K562 (cell line): ENCODE measurements around the gene ZNHIT2. TPM values are rescaled to one million over a fixed set of nuclear protein-coding genes. Genes with fewer than 3 reads are reported as not detected.

Source experiments
- ATAC-seq: fragments of 200-7000 bp; cut with Tn5 transposase; 3 replicates; pipeline ENCODE4 v1.9.1; 2020; ENCODE audit warnings: moderate library complexity
- BruUV-seq: library from RNA; stranded (reverse); fragments of 400-500 nt; replicated peaks from 2 replicates; lab custom pipeline; 2021; lab: Mats Ljungman, UMichigan
- CTCF ChIA-PET: fragments of 300-600 bp; formaldehyde crosslinking; extraction: SDS; loops from one replicate; lab custom pipeline; 2021; ENCODE audit warnings: low intra/inter-chr PET ratio; lab: Yijun Ruan, JAX
- POLR2A ChIA-PET: fragments of 300-600, 350-650 bp; sonication (Branson Sonifier 250); formaldehyde crosslinking; extraction: SDS; loops from one replicate; lab custom pipeline; 2021; ENCODE audit warnings: antibody characterized with exemption, inconsistent platforms; lab: Yijun Ruan, JAX
- DNase-seq, 4 experiments: peaks; one replicate each; pipeline versions ENCODE4 v3.0.0 to v3.0.0-alpha.2; 2011 to 2018; ENCODE audit warnings: low spot score in 3 of 4, mixed read lengths in 3 of 4; ENCODE audit errors: extremely low read depth in 1 of 4
- FAIRE-seq: peaks from 2 replicates; lab custom pipeline; 2011; peaks lifted over from hg19 to GRCh38; lab: Jason Lieb, UNC
- H2AFZ ChIP-seq: 2 replicates; pipeline ENCODE4 v1.6.0; 2011; ENCODE audit warnings: low read depth, low read length, control low read depth, inconsistent platforms
- H3K27ac ChIP-seq: fragments of 200-600 bp; 3 replicates; pipeline ENCODE4 v1.8.0; 2011; ENCODE audit warnings: low read depth, mild to moderate bottlenecking, control low read depth, inconsistent platforms, low read length, moderate library complexity, mixed read lengths; ENCODE audit errors: extremely low read depth
- H3K27me3 ChIP-seq, 2 experiments: fragments of 300-600 bp in 1 of 2; 2 replicates in 1 of 2; 3 replicates in 1 of 2; pipeline versions ENCODE4 v1.6.0 to v1.8.0; 2011; ENCODE audit warnings: inconsistent platforms in 2 of 2, low read length in 2 of 2, mild to moderate bottlenecking in 1 of 2, mixed read lengths in 1 of 2, moderate library complexity in 1 of 2; ENCODE audit not compliant: control insufficient read depth in 2 of 2, insufficient read depth in 2 of 2
- H3K36me3 ChIP-seq: fragments of 300-600 bp; 3 replicates; pipeline ENCODE4 v1.8.0; 2011; ENCODE audit warnings: mild to moderate bottlenecking, low read length, inconsistent platforms; ENCODE audit not compliant: control insufficient read depth, insufficient read depth
- H3K4me1 ChIP-seq, 2 experiments: fragments of 200-600 bp in 1 of 2; replicated peaks in 1 of 2; 2 replicates in 1 of 2; 3 replicates in 1 of 2; pipeline versions ENCODE4 v1.5.1 to v1.8.0; 2011; ENCODE audit warnings: inconsistent platforms in 2 of 2, low read length in 2 of 2, mild to moderate bottlenecking in 1 of 2, mixed read lengths in 1 of 2, moderate library complexity in 1 of 2; ENCODE audit not compliant: control insufficient read depth in 2 of 2, insufficient read depth in 2 of 2
- H3K4me2 ChIP-seq: 2 replicates; pipeline ENCODE4 v1.6.1; 2011; ENCODE audit warnings: low read length, control low read depth, inconsistent platforms, mixed read lengths; ENCODE audit not compliant: insufficient read depth
- H3K4me3 ChIP-seq: fragments of 200-600 bp; sonication (generic), shearing (Covaris generic); 2 replicates; pipeline ENCODE4 v1.5.1; 2016; ENCODE audit warnings: control low read depth, inconsistent platforms
- H3K79me2 ChIP-seq: fragments of 200-600 bp; 3 replicates; pipeline ENCODE4 v1.8.0; 2011; ENCODE audit warnings: low read length, inconsistent platforms; ENCODE audit not compliant: control insufficient read depth, insufficient read depth
- H3K9ac ChIP-seq, 2 experiments: 2 replicates each; pipeline versions ENCODE4 v1.6.0 to v1.6.1; 2011; ENCODE audit warnings: low read depth in 2 of 2, low read length in 2 of 2, control low read depth in 1 of 2, inconsistent platforms in 1 of 2, mild to moderate bottlenecking in 1 of 2, mixed read lengths in 1 of 2; ENCODE audit not compliant: insufficient read depth in 1 of 2
- H3K9me1 ChIP-seq: one replicate; pipeline ENCODE4 v1.6.0; 2011; ENCODE audit warnings: inconsistent platforms, mild to moderate bottlenecking, low read length, moderate library complexity; ENCODE audit not compliant: control insufficient read depth, insufficient read depth
- H3K9me3 ChIP-seq: replicated peaks from 2 replicates; pipeline ENCODE4 v1.5.1; 2011; ENCODE audit warnings: low read depth, low read length, inconsistent platforms; ENCODE audit not compliant: control insufficient read depth, insufficient read depth
- H4K20me1 ChIP-seq: replicated peaks from 2 replicates; pipeline ENCODE4 v1.6.1; 2011; ENCODE audit warnings: low read length, inconsistent platforms, mixed read lengths; ENCODE audit not compliant: control insufficient read depth, insufficient read depth
- ATF1 ChIP-seq, 2 experiments: fragments of 450-650 bp in 1 of 2; IDR thresholded peaks; 2 replicates each; pipeline ENCODE4 v1.6.1; 2016; ENCODE audit warnings: missing compliant biosample characterization in 1 of 2, missing genetic modification characterization in 1 of 2
- BRF1 ChIP-seq: IDR thresholded peaks from 3 replicates; pipeline ENCODE4 v1.6.1; 2011; ENCODE audit warnings: borderline replicate concordance, mild to moderate bottlenecking; ENCODE audit not compliant: insufficient read length; ENCODE audit errors: extremely low read depth
- EHMT2 ChIP-seq: fragments of 450-650 bp; IDR thresholded peaks from 2 replicates; pipeline ENCODE4 v1.6.1; 2018; ENCODE audit warnings: antibody characterized with exemption
- GTF2A2 ChIP-seq: IDR thresholded peaks from 2 replicates; pipeline ENCODE4 v1.6.1; 2016; ENCODE audit warnings: mild to moderate bottlenecking, missing genetic modification characterization, missing compliant biosample characterization
- KLF10 ChIP-seq: fragments of 250-450 bp; sonication (Bioruptor Pico); IDR thresholded peaks from 2 replicates; pipeline ENCODE4 v1.6.1; 2021; ENCODE audit warnings: matching md5 sums
- POLR2G ChIP-seq: fragments of 200-400 bp; formaldehyde crosslinking; IDR thresholded peaks from 2 replicates; pipeline ENCODE4 v1.6.1; 2017; ENCODE audit warnings: low read depth, mild to moderate bottlenecking, antibody characterized with exemption, low read length, moderate library complexity
- RBFOX2 ChIP-seq: fragments of 200-400 bp; formaldehyde crosslinking; IDR thresholded peaks from 2 replicates; pipeline ENCODE4 v1.6.1; 2017; ENCODE audit warnings: low read depth, mild to moderate bottlenecking, low read length, moderate library complexity
- SMARCA4 ChIP-seq: fragments of 450-650 bp; IDR thresholded peaks from 2 replicates; pipeline ENCODE4 v1.6.1; 2016
- TARDBP ChIP-seq: fragments of 450-650 bp; IDR thresholded peaks from 2 replicates; pipeline ENCODE4 v1.6.1; 2016
- ZNF584 ChIP-seq: fragments of 200-800 bp; sonication (Bioruptor generic); IDR thresholded peaks from 2 replicates; pipeline ENCODE4 v1.6.1; 2016; ENCODE audit warnings: low read depth, mild to moderate bottlenecking, missing genetic modification characterization, missing compliant biosample characterization
- ZNF696 ChIP-seq: fragments of 250-450 bp; sonication (Bioruptor Pico); conservative IDR thresholded peaks from 2 replicates; pipeline ENCODE4 v1.4.0; 2020; ENCODE audit warnings: mild to moderate bottlenecking, moderate library complexity
- WGBS: fragments of 100-300 bp; shearing (Covaris generic); methylation state at CpG from one replicate; pipeline ENCODE4 v1.1.6; 2016; ENCODE audit warnings: low coverage, mixed read lengths; ENCODE audit not compliant: insufficient coverage; ENCODE audit errors: missing lambda C conversion rate; 5-methylcytosine and 5-hydroxymethylcytosine counted together
- in situ Hi-C: fragments of 300-500 bp; cut with MboI; formaldehyde crosslinking; loops from 4 replicates; pipeline ENCODE4 v1.15.0; 2018; ENCODE audit warnings: inconsistent platforms, mixed read lengths
- intact Hi-C: fragments of 100-400 bp; cut with micrococcal nuclease; formaldehyde crosslinking; loops from 2 replicates; pipeline ENCODE4 v1.14.2; 2022
- polyA plus RNA-seq, 8 experiments: library from polyadenylated mRNA; depleted of rRNA in 4 of 8; stranded (reverse) in 5 of 8; unstranded in 3 of 8; fragments of >200 nt; fragmentation: Nextera tagmentation in 2 of 8; fragmentation: Illumina TruSeq in 1 of 8; extraction: Ambion mirVana in 2 of 8; extraction: Trizol in 1 of 8; gene quantifications; 2 replicates each; pipeline versions ENCODE4 v1.2.1 to v1.2.3, GENCODE V29; 2011 to 2014; ENCODE audit warnings: inconsistent platforms in 1 of 8, missing spikeins in 1 of 8
- total RNA-seq, 7 experiments: library from RNA; depleted of rRNA in 6 of 7; stranded (reverse); fragments of >200 nt in 6 of 7; fragmentation: Illumina TruSeq in 2 of 7; extraction: Trizol in 2 of 7; gene quantifications; 2 replicates each; pipeline versions ENCODE4 v1.2.1 to v1.2.3, GENCODE V29; 2011 to 2021; ENCODE audit warnings: low replicate concordance in 1 of 7
- TF ChIP-seq, protein P1 (sequence below): sonication (generic); formaldehyde crosslinking; IDR thresholded peaks from 2 replicates; pipeline ENCODE4 v1.8.0; 2022; ENCODE audit warnings: missing genetic modification reagents, mild to moderate bottlenecking, moderate library complexity, borderline replicate concordance
- TF ChIP-seq, protein P2 (sequence below): sonication (generic); formaldehyde crosslinking; IDR thresholded peaks from 2 replicates; pipeline ENCODE4 v1.8.1; 2023; ENCODE audit warnings: mild to moderate bottlenecking, missing genetic modification reagents
- TF ChIP-seq, protein P3 (sequence below): sonication (generic); formaldehyde crosslinking; IDR thresholded peaks from 2 replicates; pipeline ENCODE4 v1.4.0; 2020; ENCODE audit warnings: mild to moderate bottlenecking, missing genetic modification reagents

The ZNHIT2 gene
- total and polyA plus RNA-seq, 9 of the 15 experiments (the other 6 are each of a cell fraction or from before 2014, with no cell fraction given): 0.08 to 39.0 (median 2.5) TPM

DNA sequence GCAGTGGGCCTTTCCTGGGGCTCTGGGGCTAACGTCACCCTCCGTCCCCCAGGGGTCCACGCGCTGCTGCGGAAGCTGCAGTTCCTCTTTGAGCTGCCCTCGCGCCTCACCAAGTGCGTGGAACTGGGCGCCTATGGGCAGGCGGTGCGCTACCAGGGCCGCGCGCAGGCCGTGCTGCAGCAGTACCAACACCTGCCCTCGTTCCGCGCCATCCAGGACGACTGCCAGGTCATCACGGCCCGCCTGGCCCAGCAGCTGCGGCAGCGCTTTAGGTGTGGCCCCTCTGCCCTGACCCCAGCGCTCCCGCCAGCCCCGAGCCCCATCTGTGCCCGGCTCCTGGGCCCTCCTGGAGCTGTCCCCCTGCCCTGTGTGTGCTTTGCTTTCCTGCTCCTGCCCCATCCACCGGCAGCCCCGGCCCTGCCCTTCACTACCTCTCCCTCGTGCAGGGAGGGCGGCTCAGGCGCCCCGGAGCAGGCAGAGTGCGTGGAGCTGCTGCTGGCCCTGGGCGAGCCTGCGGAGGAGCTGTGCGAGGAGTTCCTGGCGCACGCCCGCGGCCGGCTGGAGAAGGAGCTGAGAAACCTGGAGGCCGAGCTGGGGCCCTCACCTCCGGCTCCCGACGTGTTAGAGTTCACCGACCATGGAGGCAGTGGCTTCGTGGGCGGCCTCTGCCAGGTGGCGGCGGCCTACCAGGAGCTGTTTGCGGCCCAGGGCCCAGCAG is 9.6 kb downstream of the ZNHIT2 start:
- intact Hi-C loops: no loop called here
- TF ChIP-seq GTF2A2 (tag) (no peak), EHMT2 (no peak), POLR2G (peak; percentile 30; the same call in 1 of the 2 replicates), ZNF696 (CRISPR knock-in tag) (no peak), TARDBP (no peak), ZNF584 (no peak), SMARCA4 (no peak), KLF10 (CRISPR knock-in tag) (no peak), ATF1 (CRISPR knock-in tag; IDR thresholded peaks at IDR 0.05) (no peak), ATF1 (tag; IDR thresholded peaks at IDR 0.05) (no peak), BRF1 (no peak), RBFOX2 (0 out of 2 replicates have a peak, but pooled peaks have one; percentile 8)
- TF ChIP-seq, protein P1, sequence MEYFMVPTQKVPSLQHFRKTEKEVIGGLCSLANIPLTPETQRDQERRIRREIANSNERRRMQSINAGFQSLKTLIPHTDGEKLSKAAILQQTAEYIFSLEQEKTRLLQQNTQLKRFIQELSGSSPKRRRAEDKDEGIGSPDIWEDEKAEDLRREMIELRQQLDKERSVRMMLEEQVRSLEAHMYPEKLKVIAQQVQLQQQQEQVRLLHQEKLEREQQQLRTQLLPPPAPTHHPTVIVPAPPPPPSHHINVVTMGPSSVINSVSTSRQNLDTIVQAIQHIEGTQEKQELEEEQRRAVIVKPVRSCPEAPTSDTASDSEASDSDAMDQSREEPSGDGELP: no peak
- TF ChIP-seq, protein P2, sequence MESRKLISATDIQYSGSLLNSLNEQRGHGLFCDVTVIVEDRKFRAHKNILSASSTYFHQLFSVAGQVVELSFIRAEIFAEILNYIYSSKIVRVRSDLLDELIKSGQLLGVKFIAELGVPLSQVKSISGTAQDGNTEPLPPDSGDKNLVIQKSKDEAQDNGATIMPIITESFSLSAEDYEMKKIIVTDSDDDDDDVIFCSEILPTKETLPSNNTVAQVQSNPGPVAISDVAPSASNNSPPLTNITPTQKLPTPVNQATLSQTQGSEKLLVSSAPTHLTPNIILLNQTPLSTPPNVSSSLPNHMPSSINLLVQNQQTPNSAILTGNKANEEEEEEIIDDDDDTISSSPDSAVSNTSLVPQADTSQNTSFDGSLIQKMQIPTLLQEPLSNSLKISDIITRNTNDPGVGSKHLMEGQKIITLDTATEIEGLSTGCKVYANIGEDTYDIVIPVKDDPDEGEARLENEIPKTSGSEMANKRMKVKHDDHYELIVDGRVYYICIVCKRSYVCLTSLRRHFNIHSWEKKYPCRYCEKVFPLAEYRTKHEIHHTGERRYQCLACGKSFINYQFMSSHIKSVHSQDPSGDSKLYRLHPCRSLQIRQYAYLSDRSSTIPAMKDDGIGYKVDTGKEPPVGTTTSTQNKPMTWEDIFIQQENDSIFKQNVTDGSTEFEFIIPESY (CRISPR knock-in tag): peak; percentile 57; the same call in 1 of the 2 replicates
- TF ChIP-seq, protein P3, sequence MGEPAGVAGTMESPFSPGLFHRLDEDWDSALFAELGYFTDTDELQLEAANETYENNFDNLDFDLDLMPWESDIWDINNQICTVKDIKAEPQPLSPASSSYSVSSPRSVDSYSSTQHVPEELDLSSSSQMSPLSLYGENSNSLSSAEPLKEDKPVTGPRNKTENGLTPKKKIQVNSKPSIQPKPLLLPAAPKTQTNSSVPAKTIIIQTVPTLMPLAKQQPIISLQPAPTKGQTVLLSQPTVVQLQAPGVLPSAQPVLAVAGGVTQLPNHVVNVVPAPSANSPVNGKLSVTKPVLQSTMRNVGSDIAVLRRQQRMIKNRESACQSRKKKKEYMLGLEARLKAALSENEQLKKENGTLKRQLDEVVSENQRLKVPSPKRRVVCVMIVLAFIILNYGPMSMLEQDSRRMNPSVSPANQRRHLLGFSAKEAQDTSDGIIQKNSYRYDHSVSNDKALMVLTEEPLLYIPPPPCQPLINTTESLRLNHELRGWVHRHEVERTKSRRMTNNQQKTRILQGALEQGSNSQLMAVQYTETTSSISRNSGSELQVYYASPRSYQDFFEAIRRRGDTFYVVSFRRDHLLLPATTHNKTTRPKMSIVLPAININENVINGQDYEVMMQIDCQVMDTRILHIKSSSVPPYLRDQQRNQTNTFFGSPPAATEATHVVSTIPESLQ: no peak

More for the DNA sequence above, 9.6 kb downstream of the ZNHIT2 start:
- POLR2A ChIA-PET: interaction anchor here (0.6 to 7.2 kb wide), 4 partner anchors 11 to 724 kb away, joined by 3 to 92 read pairs (median 3); partner anchors contain the start of genes GPHA2 and VPS51
- H3K4me1 ChIP-seq: peaks cover 11 to 37% of the 10 kb centered on the region in 2 experiments
- BruUV-seq: no TSS peak
- peaks cover 7% of the 10 kb centered on the region; the same call in 2 of the 3 replicates for H3K79me2 ChIP-seq
- no peak overlapping the region for H3K4me3 ChIP-seq
- no peaks in the 10 kb centered on the region for H3K9me1 ChIP-seq
- no peak overlapping the region for H3K9ac ChIP-seq
- no peaks in the 10 kb centered on the region for H4K20me1 ChIP-seq
- peaks cover 27% of the 10 kb centered on the region; the same call in 1 of the 3 replicates for H3K36me3 ChIP-seq
- in situ Hi-C loops: no loop called here
- DNase-seq (no peak), FAIRE-seq (no peak), ATAC-seq (no peak)
- no peak overlapping the region for H3K27ac ChIP-seq
- CTCF ChIA-PET: no interaction called here
- H3K9me3 ChIP-seq: no peaks in the 10 kb centered on the region
- 94% methylated on average over 22 of the region's 52 CpGs for WGBS
- no peaks in the 10 kb centered on the region for H3K27me3 ChIP-seq
- H2AFZ ChIP-seq: no peak overlapping the region
- H3K4me2 ChIP-seq: no peak overlapping the region
